Activated CD4-positive, alpha-beta T cell treated with anti-CD3 and anti-CD28 coated beads, Interleukin-2, amount 50 U/mL, for 24 hours (primary cell): Measurements from ENCODE around the gene MAP3K7CL.
"Not testable (repeated sequence)": the region's sequence is repeated elsewhere in the genome, so short reads cannot be mapped to it uniquely, and the experiment has no call there.

Source experiments
- DNase-seq, 2 donors: peaks; one replicate each; pipeline ENCODE4 v3.0.0-alpha.2; 2020; ENCODE audit warnings: low read depth in 1 of 2, low spot score in 1 of 2

Gene MAP3K7CL

DNA sequence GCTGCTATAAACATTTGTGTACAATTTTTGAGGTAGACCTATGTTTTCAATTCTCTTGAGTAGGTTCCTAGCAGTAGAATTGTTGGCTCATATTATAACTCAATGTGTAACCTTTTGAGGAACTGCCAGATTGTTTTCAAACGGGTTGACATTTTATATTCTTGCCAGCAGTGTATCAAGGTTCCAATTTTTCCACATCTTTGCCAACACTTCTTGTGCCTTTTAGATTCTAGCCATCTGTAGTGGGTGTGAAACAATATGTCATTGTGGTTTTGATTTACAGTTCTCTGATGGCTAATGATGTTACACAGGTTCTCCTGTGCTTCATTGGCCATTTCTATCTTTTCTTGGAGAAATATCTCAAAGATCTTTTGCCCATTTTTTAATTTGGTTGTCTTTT, 36.4 kb downstream of the MAP3K7CL start:
- DNase-seq = no peak

DNA sequence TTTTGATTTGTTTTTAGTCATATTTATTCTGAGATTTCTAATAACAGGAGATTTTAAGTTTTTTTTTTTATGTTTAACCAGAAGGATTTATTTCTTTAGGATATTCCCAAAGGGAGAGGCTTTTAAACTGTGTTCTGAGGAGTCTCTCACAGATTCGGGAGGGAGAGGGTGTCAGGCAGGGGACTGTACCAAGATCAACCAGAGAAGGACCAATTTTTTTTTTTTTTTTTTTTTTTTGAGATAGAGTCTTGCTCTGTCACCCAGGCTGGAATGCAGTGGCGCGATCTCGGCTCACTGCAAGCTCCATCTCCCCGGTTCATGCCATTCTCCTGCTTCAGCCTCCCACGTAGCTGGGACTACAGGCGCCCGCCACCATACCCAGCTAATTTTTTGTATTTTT, 37.0 kb downstream of the MAP3K7CL start:
- DNase-seq = not testable (repeated sequence)

DNA sequence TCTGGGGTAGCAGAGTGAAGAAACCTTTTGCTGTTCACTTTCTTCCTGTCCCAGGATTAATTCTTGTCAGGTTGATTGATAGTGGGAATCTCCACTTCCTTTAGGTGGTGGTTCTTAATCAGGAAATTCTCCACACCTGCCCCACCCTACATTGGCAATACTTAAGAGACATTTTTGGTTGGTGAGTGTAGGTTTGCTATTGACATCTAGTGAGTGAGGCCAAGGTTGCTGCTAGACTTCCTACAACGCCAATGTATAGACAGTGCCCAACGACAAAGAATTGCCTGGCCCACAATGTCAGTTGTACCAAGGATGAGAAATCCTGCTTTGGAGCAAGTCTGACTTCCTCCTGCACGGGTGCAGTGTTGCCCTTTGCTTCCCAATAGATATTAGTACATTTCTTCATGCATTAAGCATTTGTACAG, 38.5 kb downstream of the MAP3K7CL start:
- no peak for DNase-seq

DNA sequence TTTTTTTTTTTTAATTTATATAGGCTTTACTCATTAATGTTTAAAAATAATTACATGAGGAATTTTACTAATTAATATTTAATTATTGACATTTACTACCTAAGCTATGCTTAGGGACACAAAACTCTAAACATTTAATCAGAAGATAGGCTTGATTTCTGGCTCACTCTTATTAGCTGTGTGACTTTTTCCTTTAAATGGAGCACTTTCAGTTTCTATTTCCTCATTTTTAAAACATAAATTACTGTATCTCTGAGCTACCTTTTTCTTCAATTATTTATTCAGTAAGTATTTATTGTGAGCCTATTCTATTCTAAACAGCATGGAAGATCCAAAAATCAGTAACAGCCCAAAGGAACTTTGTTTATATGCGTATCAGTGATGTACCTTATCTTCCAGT, 40.5 kb downstream of the MAP3K7CL start:
- DNase-seq = no peak

DNA sequence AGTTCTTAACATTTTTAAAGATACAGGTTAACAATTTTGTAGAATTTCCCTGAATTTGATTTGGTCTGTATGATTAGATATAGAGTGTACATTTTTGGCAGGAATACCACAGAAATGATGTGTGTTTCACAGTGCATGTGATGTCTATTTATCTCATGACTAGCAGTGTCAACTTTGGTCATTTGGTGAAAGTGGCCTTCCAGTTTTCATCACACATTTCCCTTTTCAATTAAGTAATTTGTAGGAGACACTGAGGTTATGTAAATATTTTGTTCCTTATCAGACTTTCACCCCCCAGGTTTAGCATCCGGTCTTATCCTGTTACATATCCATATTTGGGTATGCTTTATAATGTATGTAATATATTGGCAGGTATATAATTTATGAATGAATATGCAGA, 41.8 kb downstream of the MAP3K7CL start:
- no peak for DNase-seq

DNA sequence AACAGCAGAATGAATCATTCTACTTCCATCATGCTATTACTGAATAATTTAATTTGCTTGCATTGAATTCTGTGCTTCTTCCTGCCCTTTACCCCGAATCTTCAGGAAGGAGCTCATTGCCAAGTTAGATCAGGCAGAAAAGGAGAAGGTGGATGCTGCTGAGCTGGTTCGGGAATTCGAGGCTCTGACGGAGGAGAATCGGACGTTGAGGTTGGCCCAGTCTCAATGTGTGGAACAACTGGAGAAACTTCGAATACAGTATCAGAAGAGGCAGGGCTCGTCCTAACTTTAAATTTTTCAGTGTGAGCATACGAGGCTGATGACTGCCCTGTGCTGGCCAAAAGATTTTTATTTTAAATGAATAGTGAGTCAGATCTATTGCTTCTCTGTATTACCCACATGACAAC, 44.2 kb downstream of the MAP3K7CL start:
- no peak for DNase-seq

DNA sequence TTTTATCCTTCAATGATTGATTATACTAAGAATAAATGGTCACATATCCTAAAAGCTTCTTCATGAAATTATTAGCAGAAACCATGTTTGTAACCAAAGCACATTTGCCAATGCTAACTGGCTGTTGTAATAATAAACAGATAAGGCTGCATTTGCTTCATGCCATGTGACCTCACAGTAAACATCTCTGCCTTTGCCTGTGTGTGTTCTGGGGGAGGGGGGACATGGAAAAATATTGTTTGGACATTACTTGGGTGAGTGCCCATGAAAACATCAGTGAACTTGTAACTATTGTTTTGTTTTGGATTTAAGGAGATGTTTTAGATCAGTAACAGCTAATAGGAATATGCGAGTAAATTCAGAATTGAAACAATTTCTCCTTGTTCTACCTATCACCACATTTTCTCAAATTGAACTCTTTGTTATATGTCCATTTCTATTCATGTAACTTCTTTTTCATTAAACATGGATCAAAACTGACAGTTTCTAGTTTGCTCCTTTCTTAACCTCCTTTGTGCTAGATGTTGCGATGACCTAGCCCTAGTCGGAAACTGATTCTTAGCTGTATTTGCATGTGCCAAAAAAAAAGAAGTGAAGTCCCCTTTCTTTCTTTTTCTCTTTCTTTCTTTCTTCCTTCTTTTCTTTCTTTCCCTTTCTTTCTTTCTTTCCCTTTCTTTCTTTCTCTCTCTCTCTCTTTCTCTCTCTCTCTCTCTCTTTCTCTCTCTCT, 45.1 kb downstream of the MAP3K7CL start:
- no peak for DNase-seq

DNA sequence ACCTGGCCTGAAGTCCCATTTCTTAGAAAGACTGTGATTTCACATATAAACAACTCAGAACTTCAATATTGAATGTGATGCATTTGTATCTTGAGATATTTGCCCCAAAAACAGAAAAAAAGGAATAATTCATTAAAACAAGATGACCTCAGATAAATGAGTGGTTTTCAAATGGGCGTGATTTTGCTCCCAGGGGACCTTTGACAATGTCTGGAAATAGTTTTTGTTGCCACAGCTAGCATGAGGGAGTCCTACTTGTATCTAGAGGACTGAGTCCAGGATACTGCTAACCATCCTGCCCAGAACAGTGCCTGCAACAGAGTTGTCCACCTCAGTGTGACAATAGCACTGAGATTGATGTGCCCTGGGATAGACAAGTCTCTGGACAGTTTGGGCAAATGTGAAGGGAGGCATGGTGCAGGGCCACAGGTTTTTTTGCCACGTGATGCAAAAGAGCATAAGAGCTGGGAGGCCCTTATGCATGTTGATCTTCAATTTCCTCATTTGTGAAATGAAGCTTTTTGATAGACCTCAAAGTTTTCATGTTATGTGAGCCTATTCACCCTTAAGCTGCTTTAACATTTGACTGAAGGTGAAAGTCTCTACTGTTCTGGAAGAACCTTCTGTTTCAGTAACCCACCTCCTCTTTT, 46.2 kb downstream of the MAP3K7CL start:
- no peak for DNase-seq

DNA sequence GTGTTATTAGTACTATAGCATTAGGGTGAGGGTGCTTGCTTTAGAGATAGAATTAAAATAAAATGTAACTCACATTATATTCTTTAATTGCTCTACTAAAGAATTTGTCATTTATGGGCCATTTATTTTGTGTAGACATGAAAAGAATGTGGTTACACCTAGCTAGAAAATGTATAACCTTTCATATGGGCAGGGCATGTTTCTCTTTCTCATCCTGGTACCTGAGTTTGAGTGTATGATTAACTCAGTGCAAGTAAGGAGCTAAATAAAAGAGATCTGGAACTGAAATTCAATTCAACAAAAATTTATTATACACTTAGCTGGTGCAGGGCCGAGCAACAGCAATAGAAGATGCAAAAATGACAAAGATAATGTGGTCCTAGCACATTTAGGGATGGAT, 47.4 kb downstream of the MAP3K7CL start:
- no peak for DNase-seq

DNA sequence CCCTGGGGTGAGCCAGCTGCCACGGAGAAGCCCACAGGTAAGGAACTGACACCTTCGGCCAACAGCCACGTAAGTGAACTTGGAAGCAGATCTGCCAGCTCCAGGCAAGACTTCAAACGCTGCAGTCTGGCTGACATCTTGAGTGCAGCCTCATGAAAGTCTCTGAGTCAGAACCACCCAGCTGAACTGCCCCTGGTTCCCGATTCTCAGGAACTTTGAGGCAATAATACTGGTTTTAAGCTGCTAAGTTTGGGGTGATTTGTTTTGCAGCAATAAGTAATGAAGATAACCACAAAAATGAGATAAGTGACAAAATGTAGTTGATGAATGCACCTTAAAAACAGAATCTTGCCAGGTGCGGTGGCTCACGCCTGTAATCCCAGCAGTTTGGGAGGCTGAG, 48.5 kb downstream of the MAP3K7CL start:
- no peak for DNase-seq

DNA sequence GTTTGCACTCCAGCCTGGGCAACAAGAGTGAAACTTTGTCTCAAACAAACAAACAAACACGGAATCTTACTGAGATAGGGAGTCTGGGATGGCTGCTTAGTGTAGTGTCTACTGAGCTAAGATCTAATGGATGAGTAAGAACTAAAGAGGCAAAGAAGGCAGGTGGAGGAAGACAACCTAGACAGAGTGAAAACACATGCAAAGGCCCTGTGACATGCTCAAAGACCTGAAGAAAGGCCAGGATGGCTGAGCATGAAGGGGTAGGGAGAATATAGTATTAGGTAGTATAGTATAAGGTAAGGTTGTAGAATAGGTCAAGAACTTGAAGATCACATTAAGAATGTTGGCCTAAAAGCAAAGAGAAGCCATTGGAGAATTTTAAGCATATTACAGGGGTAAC, 49.1 kb downstream of the MAP3K7CL start:
- DNase-seq = no peak

DNA sequence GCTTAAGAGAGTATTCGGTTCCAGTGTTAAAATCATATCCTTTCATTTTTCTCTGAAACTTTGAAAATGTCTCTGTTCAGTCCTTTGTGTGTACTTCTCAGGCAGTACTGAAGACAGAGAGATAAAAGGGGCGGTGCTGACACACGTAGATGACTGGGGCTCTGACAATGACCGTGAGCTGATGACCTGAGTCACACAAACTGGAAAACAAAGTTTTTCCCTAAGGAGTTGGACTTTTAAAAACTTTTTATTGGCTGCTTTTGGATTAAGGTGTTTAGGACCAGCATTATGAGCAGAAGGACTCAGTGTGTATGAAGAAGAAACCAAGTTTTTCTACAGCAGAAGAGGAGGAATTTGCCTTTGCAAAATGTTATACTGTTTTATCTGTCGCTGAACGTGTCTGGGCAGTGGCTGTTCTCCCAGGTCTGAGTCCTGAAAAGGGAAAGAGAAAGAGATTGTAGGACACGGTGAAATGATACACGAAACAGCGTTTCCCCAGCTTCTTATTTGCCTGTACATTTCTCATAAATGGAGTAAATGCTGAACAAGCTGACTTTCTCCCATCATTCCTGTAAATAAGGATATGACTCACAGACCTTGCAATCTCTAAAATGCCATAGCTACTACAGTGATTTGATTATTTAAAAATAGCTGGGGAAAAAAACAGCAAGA, 51.5 kb downstream of the MAP3K7CL start:
- DNase-seq = no peak

DNA sequence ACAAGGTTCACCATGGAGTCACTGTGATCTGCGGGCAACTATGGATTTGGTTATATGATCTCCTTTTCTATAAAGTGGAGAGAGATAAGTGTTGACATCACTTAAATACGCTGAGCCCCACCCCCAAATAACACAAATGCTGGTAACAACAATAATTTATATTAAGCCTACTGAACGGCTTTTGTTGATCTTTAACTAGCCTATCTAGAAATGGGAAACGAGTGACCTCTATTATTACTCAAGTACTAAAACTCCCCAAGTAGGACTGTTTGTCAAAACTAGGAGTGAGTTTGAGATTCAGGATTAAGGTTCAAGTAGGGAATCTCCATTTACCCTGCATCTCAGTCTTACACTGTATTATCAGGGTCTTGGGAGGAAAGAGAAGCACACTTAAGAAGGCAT, 52.2 kb downstream of the MAP3K7CL start:
- DNase-seq = no peak

DNA sequence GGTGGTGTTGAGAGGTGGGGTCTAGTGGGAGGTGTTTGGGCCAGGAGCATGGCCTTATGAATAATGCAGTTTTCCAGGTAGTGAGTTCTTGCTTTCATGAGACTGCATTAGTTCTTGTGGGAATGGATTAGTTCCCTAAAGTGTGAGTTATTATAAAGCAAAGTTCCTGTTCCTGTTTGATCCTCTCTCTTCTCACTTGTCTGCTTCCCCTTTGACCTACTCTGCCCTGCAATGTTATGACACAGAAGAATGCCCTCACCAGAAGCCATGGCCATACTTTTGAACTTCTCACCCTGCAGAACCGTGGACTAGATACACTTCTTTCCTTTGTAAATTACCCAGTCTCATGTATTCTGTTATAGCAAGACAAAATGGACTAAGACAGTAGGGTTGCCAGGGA, 53.6 kb downstream of the MAP3K7CL start:
- DNase-seq = no peak

DNA sequence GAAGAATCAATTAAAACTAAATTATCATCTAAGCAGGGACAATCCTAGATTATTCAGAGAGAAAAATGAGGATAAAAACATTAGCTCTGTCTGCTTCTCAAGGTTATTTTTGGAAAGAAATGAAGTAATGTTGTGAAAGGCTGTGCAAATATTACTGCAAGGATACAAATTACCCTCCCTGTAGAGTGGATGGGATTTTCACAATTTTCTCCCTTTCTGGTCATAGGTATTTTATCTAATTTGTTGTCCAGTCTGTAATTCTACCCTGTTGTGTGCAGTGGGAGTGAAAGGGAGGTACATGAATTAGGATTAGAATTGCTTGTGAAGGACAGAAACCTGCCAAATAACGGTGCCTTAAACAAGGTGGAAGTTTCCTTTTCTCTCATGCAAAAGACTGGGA, 54.7 kb downstream of the MAP3K7CL start:
- DNase-seq = no peak

DNA sequence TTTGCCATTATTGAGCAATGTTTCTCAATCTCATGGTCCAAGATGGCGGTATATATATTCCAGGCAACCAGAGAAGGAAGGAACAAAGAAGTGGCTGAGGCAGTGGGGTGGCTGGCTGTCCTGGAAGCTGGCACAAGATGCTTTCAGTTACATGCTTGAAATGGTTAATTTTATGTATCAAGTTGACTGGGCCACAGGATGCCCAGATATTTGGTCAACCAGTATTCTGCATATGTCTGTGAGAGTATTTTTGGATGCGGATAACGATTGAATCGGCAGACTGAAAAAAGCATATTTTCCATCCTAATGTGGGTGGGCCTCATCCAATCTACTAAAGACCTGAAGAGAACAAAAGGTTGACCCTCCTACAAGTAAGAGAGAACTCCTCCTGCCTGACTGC, 55.2 kb downstream of the MAP3K7CL start:
- DNase-seq = no peak

DNA sequence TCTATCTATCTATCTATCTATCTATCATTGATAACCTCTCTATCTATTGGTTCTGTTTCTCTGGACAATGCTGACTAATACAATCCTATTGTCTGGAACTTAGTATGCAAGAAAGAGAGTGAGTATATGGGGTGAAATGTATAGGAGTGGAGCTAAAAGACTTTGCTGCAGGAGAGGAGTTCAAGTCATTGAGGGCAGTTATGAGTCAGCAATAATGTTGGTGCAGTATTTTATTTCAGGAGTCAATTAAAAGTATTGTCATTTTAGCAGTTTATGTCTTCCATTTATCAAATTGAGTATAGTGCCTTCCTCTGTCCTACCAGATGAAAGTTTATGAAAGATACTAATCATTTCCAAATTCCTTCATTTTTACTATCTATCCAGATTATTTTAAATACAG, 55.8 kb downstream of the MAP3K7CL start:
- no peak for DNase-seq

DNA sequence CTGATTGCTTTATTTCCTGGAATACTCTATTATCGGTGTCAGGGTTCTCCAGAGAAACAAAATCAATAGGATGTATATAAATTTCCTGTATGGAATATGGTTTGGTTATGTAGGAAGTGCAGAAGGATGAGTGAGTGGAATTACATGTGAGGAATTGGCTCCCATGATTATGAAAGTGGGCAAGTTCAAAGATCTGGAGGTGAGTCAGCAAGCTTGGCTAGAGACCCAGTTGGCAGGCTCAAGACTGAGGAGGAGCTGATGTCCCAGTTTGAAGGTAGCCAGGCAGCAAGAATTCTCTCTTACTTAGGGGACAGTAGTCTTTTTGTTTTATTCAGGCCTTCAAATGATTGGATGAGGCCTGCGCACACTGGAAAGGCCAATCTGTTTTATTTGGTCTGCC, 57.5 kb downstream of the MAP3K7CL start:
- DNase-seq = no peak

DNA sequence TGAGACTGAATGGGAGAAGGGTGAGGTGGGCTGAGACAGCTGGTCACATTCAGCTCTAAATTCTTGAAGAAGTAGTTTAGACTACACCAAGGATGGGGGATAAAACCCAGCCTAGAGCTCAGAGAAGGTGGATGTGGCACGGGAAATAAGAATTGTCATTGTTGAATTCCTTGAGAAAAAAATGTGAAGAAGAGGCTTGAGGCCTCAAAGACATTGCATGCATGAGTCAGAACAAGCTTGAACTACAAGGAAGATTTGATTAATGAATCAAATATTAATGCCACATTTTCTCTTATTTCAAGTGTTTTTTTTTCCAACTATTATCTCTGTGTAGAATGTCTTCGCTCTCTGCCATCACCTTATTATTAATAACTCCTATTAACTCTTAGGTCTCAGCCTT, 58.9 kb downstream of the MAP3K7CL start:
- DNase-seq = no peak

DNA sequence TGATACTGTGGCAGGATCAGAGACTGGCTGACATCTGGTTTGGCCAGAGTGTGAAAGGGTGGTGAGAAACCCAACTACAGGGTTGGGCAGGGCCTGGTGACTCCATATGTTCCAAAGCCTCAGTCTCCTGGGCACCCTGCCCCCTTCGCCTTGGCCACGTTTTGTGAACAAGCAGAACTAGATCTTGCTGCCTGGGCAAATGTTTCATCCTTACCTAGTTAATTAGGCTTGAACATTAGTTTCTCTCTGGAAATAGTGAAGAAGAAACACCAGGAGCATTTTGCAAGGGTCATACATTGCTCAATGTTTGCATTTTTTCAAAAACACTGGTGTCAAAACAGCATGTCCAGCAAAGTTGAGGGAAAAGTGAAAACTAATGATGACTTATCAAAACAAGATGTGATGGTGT, 60.5 kb downstream of the MAP3K7CL start:
- no peak for DNase-seq

DNA sequence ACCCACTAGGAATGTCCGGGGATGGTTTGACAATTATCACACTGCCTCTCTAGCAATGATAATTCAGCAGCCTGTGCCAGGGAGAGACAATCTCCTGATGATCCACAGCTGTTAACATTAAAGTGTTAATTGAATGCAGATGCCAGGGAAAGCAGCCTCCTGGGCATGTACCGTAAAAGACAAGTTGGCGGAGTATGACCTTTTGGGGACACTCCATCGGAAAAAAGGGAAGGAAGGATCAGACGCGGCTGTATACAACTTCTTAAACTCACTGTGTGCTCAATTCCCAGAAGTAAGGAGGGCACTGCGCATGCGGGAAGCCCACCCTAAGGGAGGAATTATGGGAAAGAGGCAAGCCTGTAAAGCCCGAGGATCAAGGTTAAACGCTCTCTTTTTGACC, 62.6 kb downstream of the MAP3K7CL start:
- DNase-seq = no peak

DNA sequence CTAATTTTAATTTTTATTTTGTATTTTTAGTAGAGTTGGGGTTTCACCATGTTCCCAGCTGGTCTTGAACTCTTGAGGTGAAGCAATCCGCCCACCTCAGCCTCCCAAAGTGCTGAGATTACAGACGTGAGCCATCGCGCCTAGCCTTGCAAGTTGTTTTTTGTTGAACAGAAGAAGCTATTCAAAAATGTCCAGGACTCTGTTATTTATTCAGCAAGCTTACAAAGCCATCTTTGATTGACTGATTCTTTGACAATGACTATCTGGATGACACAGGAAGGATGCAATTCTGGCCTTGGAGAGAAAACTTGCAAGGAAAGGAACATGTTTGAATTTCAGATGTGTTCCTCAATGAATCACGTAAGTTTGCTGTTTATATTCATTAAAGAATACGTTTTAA, 63.5 kb downstream of the MAP3K7CL start:
- DNase-seq = no peak

DNA sequence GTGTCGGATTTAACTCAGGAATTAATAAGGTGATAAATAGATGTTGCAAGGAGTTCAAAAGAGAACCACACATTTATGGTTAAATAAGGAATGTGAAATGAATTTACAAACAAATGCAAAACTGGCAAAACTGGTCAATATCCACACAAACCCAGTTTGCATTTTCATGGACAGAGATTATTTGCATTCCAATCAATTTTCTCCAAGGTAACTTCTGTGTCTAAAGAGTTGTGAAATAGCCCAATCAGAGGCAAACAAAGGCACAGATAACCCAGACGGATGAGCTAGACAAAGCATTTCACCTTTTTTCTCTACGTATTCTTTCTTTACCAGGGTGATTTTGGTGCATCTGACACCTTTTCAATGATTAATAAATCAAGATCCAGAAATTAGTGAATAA, 63.9 kb downstream of the MAP3K7CL start:
- no peak for DNase-seq
